ENCODE measurements around the gene TIAM2.

- no peak for TF ChIP-seq CTCF (IDR thresholded peaks at IDR 0.05)
- no peak for TF ChIP-seq EP300 (IDR thresholded peaks at IDR 0.05; ENCODE audit: low read depth)
These were observed 988 bp downstream of the TIAM2 start for GRCh38 chr6:154996016-154996590.

Data from transverse colon (tissue), 3 donors.